GM12878 (cell line): ENCODE measurements around the gene POLA1. TPM values are rescaled to one million over a fixed set of nuclear protein-coding genes. Genes with fewer than 3 reads are reported as not detected.

Experiments used
- ATAC-seq: fragments of 200-7000 bp; cut with Tn5 transposase; 3 replicates; pipeline ENCODE4 v1.9.1; 2020; ENCODE audit warnings: mild to moderate bottlenecking, moderate library complexity
- BruUV-seq: library from RNA; stranded (reverse); fragments of 400-500 nt; replicated peaks from 2 replicates; lab custom pipeline; 2021; lab: Mats Ljungman, UMichigan
- CTCF ChIA-PET: fragments of 300-600 bp; sonication (Branson Sonifier 250); formaldehyde crosslinking; extraction: SDS; loops from one replicate; lab custom pipeline; 2021; ENCODE audit warnings: inconsistent platforms; lab: Yijun Ruan, JAX
- POLR2A ChIA-PET: fragments of 350-600 bp; formaldehyde crosslinking; extraction: SDS; loops from one replicate; lab custom pipeline; 2021; ENCODE audit warnings: inconsistent platforms; lab: Charles Lee
- RAD21 ChIA-PET: fragments of 300-600 bp; sonication (Branson Sonifier 250); formaldehyde crosslinking; loops from one replicate; lab custom pipeline; 2023; ENCODE audit warnings: antibody characterized with exemption; ENCODE audit not compliant: unreplicated experiment; lab: Charles Lee
- SMC1A ChIA-PET: fragments of 300-600 bp; sonication (Branson Sonifier 250); formaldehyde crosslinking; loops from one replicate; lab custom pipeline; 2023; ENCODE audit not compliant: unreplicated experiment, uncharacterized antibody; lab: Charles Lee
- DNase-seq: peaks from one replicate; pipeline ENCODE4 v3.0.0-alpha.2; 2011; ENCODE audit warnings: low read depth, low spot score
- FAIRE-seq: peaks from 3 replicates; lab custom pipeline; 2011; peaks lifted over from hg19 to GRCh38; lab: Jason Lieb, UNC
- H2AFZ ChIP-seq: 2 replicates; pipeline ENCODE4 v1.6.0; 2011; ENCODE audit warnings: low read depth, low read length, control low read depth; ENCODE audit not compliant: control insufficient read depth
- H3K27ac ChIP-seq: 2 replicates; pipeline ENCODE4 v1.5.1; 2011; ENCODE audit warnings: control low read depth; ENCODE audit not compliant: control insufficient read depth, insufficient read depth
- H3K27me3 ChIP-seq, 2 experiments: replicated peaks in 1 of 2; 2 replicates each; pipeline versions ENCODE4 v1.6.0 to v1.6.1; 2011; ENCODE audit warnings: low read length in 1 of 2; ENCODE audit not compliant: control insufficient read depth in 2 of 2, insufficient read depth in 2 of 2
- H3K36me3 ChIP-seq, 2 experiments: 2 replicates each; pipeline ENCODE4 v1.5.1; 2011; ENCODE audit warnings: low read length in 1 of 2; ENCODE audit not compliant: control insufficient read depth in 2 of 2, insufficient read depth in 2 of 2
- H3K4me1 ChIP-seq: 2 replicates; pipeline ENCODE4 v1.6.1; 2011; ENCODE audit warnings: mild to moderate bottlenecking, low read length, moderate library complexity, mixed read lengths; ENCODE audit not compliant: control insufficient read depth, insufficient read depth
- H3K4me2 ChIP-seq: 2 replicates; pipeline ENCODE4 v1.6.0; 2011; ENCODE audit warnings: control low read depth; ENCODE audit not compliant: control insufficient read depth, insufficient read depth
- H3K4me3 ChIP-seq: fragments of 200-600 bp; sonication (generic); 2 replicates; pipeline ENCODE4 v1.5.1; 2016
- H3K79me2 ChIP-seq: 2 replicates; pipeline ENCODE4 v1.6.0; 2011; ENCODE audit warnings: low read length; ENCODE audit not compliant: control insufficient read depth, insufficient read depth
- H3K9ac ChIP-seq: 2 replicates; pipeline ENCODE4 v1.8.0; 2011; ENCODE audit warnings: low read length, control low read depth, mixed read lengths; ENCODE audit not compliant: control insufficient read depth, insufficient read depth
- H3K9me3 ChIP-seq: replicated peaks from 3 replicates; pipeline ENCODE4 v1.5.1; 2011; ENCODE audit warnings: mild to moderate bottlenecking, low read length; ENCODE audit not compliant: control insufficient read depth, insufficient read depth
- H4K20me1 ChIP-seq: 2 replicates; pipeline ENCODE4 v1.6.0; 2011; ENCODE audit not compliant: control insufficient read depth, insufficient read depth
- BACH1 ChIP-seq: fragments of 450-650 bp; IDR thresholded peaks from 2 replicates; pipeline ENCODE4 v1.6.1; 2017; ENCODE audit warnings: mild to moderate bottlenecking, borderline replicate concordance
- BMI1 ChIP-seq: fragments of 450-650 bp; IDR thresholded peaks from 2 replicates; pipeline ENCODE4 v1.6.1; 2016; ENCODE audit warnings: mild to moderate bottlenecking, moderate library complexity, borderline replicate concordance
- CBX5 ChIP-seq: sonication (generic); IDR thresholded peaks from 2 replicates; pipeline ENCODE4 v1.6.1; 2016; ENCODE audit warnings: low read depth, moderate library complexity, mild to moderate bottlenecking, inconsistent platforms
- CEBPB ChIP-seq, 2 experiments: fragments of 150-350 bp in 1 of 2; IDR thresholded peaks; 2 replicates each; pipeline ENCODE4 v1.6.1; 2012 to 2014; ENCODE audit warnings: low read depth in 2 of 2, low read length in 2 of 2, borderline replicate concordance in 1 of 2, inconsistent platforms in 1 of 2
- CTCF ChIP-seq, 3 experiments: IDR thresholded peaks in 2 of 3; conservative IDR thresholded peaks in 1 of 3; 2 replicates each; pipeline ENCODE4 v1.5.1; 2011; ENCODE audit warnings: low read depth in 3 of 3, low read length in 3 of 3, mild to moderate bottlenecking in 3 of 3, control low read depth in 2 of 3, moderate library complexity in 2 of 3, inconsistent platforms in 1 of 3, mixed read lengths in 1 of 3; ENCODE audit not compliant: control insufficient read depth in 2 of 3, insufficient read depth in 1 of 3; ENCODE audit errors: extremely low read depth in 1 of 3
- EGR1 ChIP-seq, 2 experiments: IDR thresholded peaks; 1 replicate in 1 of 2; 2 replicates in 1 of 2; pipeline ENCODE4 v1.6.1; 2011 to 2012; ENCODE audit warnings: low read depth in 2 of 2, low read length in 2 of 2, borderline replicate concordance in 1 of 2, mild to moderate bottlenecking in 1 of 2, moderate library complexity in 1 of 2
- ESRRA ChIP-seq: IDR thresholded peaks from 2 replicates; pipeline ENCODE4 v1.6.1; 2012; ENCODE audit warnings: mild to moderate bottlenecking, low read length, improper control_type of control experiment
- ETV6 ChIP-seq, 2 experiments: fragments of 450-650 bp in 1 of 2; IDR thresholded peaks in 1 of 2; conservative IDR thresholded peaks in 1 of 2; 2 replicates each; pipeline ENCODE4 v1.6.1; 2014; ENCODE audit warnings: antibody characterized with exemption in 1 of 2, borderline replicate concordance in 1 of 2, low read depth in 1 of 2, mild to moderate bottlenecking in 1 of 2, moderate library complexity in 1 of 2
- EZH2 ChIP-seq: IDR thresholded peaks from 2 replicates; pipeline ENCODE4 v1.6.1; 2012; ENCODE audit warnings: low read depth, mild to moderate bottlenecking, control low read depth, inconsistent platforms, low read length, borderline replicate concordance; ENCODE audit not compliant: control insufficient read depth
- FOS ChIP-seq: IDR thresholded peaks from 3 replicates; pipeline ENCODE4 v1.6.1; 2011; ENCODE audit warnings: borderline replicate concordance; ENCODE audit not compliant: insufficient read length; ENCODE audit errors: extremely low read depth
- HSF1 ChIP-seq: fragments of 150-350 bp; IDR thresholded peaks from 2 replicates; pipeline ENCODE4 v1.6.1; 2014; ENCODE audit warnings: mild to moderate bottlenecking, low read depth, low read length
- JUNB ChIP-seq: IDR thresholded peaks from 2 replicates; pipeline ENCODE4 v1.6.1; 2016; ENCODE audit warnings: antibody characterized with exemption, mild to moderate bottlenecking
- PKNOX1 ChIP-seq: fragments of 450-650 bp; IDR thresholded peaks from 2 replicates; pipeline ENCODE4 v1.6.1; 2016; ENCODE audit warnings: mild to moderate bottlenecking
- RAD51 ChIP-seq: fragments of 450-650 bp; IDR thresholded peaks from 2 replicates; pipeline ENCODE4 v1.6.1; 2016; ENCODE audit warnings: moderate library complexity, mild to moderate bottlenecking, inconsistent platforms
- SMAD1 ChIP-seq: fragments of 450-650 bp; IDR thresholded peaks from 2 replicates; pipeline ENCODE4 v1.6.1; 2018; ENCODE audit warnings: mild to moderate bottlenecking, low read depth; ENCODE audit not compliant: partially characterized antibody
- SUZ12 ChIP-seq: fragments of 200-600 bp; sonication (generic); IDR thresholded peaks from one replicate; pipeline ENCODE4 v1.6.1; 2018; ENCODE audit warnings: antibody characterized with exemption, mild to moderate bottlenecking; ENCODE audit not compliant: unreplicated experiment
- ZNF622 ChIP-seq: fragments of 450-650 bp; IDR thresholded peaks from 2 replicates; pipeline ENCODE4 v1.6.1; 2017; ENCODE audit warnings: mild to moderate bottlenecking, inconsistent platforms
- WGBS: methylation state at CpG from one replicate; pipeline ENCODE4 v1.1.6; 2016; ENCODE audit warnings: low lambda C conversion rate; ENCODE audit not compliant: insufficient replicate concordance, insufficient coverage; ENCODE audit errors: missing lambda C conversion rate; 5-methylcytosine and 5-hydroxymethylcytosine counted together
- in situ Hi-C: fragments of 300-500 bp; cut with MboI; formaldehyde crosslinking; loops from 9 replicates; pipeline ENCODE4 v1.14.3; 2018; ENCODE audit warnings: mixed read lengths
- intact Hi-C: fragments of 100-400 bp; cut with micrococcal nuclease; formaldehyde crosslinking; loops from one replicate; pipeline ENCODE4 v1.14.2; 2022; ENCODE audit not compliant: unreplicated experiment
- polyA plus RNA-seq, 11 experiments: library from polyadenylated mRNA; depleted of rRNA in 4 of 11; unstranded in 6 of 11; stranded (reverse) in 5 of 11; fragments of >200 nt; fragmentation: Nextera tagmentation in 4 of 11; fragmentation: Illumina TruSeq in 1 of 11; extraction: Ambion mirVana in 4 of 11; extraction: Trizol in 1 of 11; gene quantifications; 1 replicate in 1 of 11; 2 replicates in 10 of 11; pipeline versions ENCODE4 v1.2.1 to v1.2.3, GENCODE V29; 2011 to 2016; ENCODE audit warnings: inconsistent platforms in 2 of 11, missing spikeins in 2 of 11, low read depth in 1 of 11
- total RNA-seq, 4 experiments: library from RNA; depleted of rRNA in 3 of 4; stranded (reverse); fragments of >200 nt in 3 of 4; fragmentation: Illumina TruSeq in 1 of 4; extraction: Trizol in 1 of 4; gene quantifications; 2 replicates each; pipeline versions ENCODE4 v1.2.1 to v1.2.3, GENCODE V29; 2013 to 2021

The POLA1 gene
- total and polyA plus RNA-seq, 10 of the 15 experiments (the other 5 are each of a cell fraction or from before 2014, with no cell fraction given) = 6.5 to 34.7 (median 24.8) TPM

- Histone ChIP-seq H4K20me1 (no peaks in the 10 kb centered on the region), H3K27me3 (no peaks in the 10 kb centered on the region), H3K4me1 (no peaks in the 10 kb centered on the region), H2AFZ (no peak overlapping the region), H3K36me3 (no peaks in the 10 kb centered on the region), H3K9ac (no peak overlapping the region), H3K27ac (no peak overlapping the region), H3K9me3 (no peaks in the 10 kb centered on the region), H3K79me2 (peaks cover 44% of the 10 kb centered on the region), H3K4me3 (peak overlapping the region; percentile 48; the same call in 1 of the 2 replicates), H3K4me2 (peak overlapping the region; percentile 31)
- in situ Hi-C loops (no loop called here), intact Hi-C loops (no loop called here)
- POLR2A ChIA-PET = no interaction called here
- ATAC-seq (no peak), FAIRE-seq (no peak), DNase-seq (no peak)
- BruUV-seq = no TSS peak
- RAD21 ChIA-PET = no interaction called here
- WGBS = 46% methylated on average over 6 of the region's 6 CpGs
- TF ChIP-seq CBX5 (no peak), PKNOX1 (no peak), HSF1 (no peak), BMI1 (no peak), ETV6 (conservative IDR thresholded peaks at IDR 0.05 in 1 of 2, IDR thresholded peaks at IDR 0.05 in 1 of 2; ENCODE audit: borderline replicate concordance in 1 of 2, low read depth in 1 of 2) (no peak), SUZ12 (no peak), ESRRA (no peak), CTCF (IDR thresholded peaks at IDR 0.05 in 2 of 3, conservative IDR thresholded peaks at IDR 0.05 in 1 of 3; ENCODE audit: control insufficient read depth in 2 of 3, extremely low read depth in 1 of 3, insufficient read depth in 1 of 3, low read depth in 3 of 3, low read length in 3 of 3) (no peak), EZH2 (no peak), ZNF622 (no peak), BACH1 (no peak), FOS (no peak), CEBPB (IDR thresholded peaks at IDR 0.05; ENCODE audit: borderline replicate concordance in 1 of 2, low read depth in 2 of 2, low read length in 2 of 2) (no peak), SMAD1 (no peak), RAD51 (no peak), EGR1 (IDR thresholded peaks at IDR 0.05; ENCODE audit: borderline replicate concordance in 1 of 2, low read depth in 2 of 2, low read length in 2 of 2) (no peak), JUNB (no peak)
- CTCF ChIA-PET = interaction anchor here (0.6 to 1.6 kb wide), 2 partner anchors 20 to 115 kb away, joined by 3 to 7 read pairs; no protein-coding TSS in a partner anchor
- SMC1A ChIA-PET = interaction anchor here (0.6 to 1.3 kb wide), 3 partner anchors 9 to 381 kb away, joined by 3 to 5 read pairs (median 4); no protein-coding TSS in a partner anchor
These were observed 2.6 kb downstream of the POLA1 start for GRCh38 chrX:24696294-24696693.
